ENCODE results near the gene NPHS2.

DNA sequence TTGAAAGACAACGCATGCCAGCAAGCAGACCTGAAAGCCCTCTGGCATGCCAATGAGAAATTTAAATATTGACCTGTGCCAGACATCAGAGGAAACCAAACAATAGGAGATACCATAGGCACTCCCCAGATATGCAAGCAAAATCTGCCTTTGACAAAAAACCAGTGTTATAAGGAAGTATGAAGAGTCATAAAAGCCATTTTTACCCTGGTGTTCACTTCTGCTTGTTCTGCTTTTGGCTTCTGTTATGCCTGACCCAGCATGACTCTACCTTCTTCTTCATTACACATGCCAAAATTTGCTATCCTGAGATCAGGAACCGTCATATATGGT is 26.4 kb downstream of the NPHS2 start:
- TF ChIP-seq, protein P1, sequence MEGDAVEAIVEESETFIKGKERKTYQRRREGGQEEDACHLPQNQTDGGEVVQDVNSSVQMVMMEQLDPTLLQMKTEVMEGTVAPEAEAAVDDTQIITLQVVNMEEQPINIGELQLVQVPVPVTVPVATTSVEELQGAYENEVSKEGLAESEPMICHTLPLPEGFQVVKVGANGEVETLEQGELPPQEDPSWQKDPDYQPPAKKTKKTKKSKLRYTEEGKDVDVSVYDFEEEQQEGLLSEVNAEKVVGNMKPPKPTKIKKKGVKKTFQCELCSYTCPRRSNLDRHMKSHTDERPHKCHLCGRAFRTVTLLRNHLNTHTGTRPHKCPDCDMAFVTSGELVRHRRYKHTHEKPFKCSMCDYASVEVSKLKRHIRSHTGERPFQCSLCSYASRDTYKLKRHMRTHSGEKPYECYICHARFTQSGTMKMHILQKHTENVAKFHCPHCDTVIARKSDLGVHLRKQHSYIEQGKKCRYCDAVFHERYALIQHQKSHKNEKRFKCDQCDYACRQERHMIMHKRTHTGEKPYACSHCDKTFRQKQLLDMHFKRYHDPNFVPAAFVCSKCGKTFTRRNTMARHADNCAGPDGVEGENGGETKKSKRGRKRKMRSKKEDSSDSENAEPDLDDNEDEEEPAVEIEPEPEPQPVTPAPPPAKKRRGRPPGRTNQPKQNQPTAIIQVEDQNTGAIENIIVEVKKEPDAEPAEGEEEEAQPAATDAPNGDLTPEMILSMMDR (IDR thresholded peaks at IDR 0.05) = no peak
- TF ChIP-seq PRRX2 (CRISPR knock-in tag; IDR thresholded peaks at IDR 0.05) (no peak), TCF7 (CRISPR knock-in tag; IDR thresholded peaks at IDR 0.05; ENCODE audit: low read depth) (no peak), ZNF232 (CRISPR knock-in tag; IDR thresholded peaks at IDR 0.05) (no peak), ZNF317 (CRISPR knock-in tag; IDR thresholded peaks at IDR 0.05; ENCODE audit: borderline replicate concordance, low read depth) (no peak)
- TF ChIP-seq, protein P2, sequence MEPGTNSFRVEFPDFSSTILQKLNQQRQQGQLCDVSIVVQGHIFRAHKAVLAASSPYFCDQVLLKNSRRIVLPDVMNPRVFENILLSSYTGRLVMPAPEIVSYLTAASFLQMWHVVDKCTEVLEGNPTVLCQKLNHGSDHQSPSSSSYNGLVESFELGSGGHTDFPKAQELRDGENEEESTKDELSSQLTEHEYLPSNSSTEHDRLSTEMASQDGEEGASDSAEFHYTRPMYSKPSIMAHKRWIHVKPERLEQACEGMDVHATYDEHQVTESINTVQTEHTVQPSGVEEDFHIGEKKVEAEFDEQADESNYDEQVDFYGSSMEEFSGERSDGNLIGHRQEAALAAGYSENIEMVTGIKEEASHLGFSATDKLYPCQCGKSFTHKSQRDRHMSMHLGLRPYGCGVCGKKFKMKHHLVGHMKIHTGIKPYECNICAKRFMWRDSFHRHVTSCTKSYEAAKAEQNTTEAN (CRISPR knock-in tag; IDR thresholded peaks at IDR 0.05) = no peak
